PFSK-1 (cell line): Measurements from ENCODE around the gene BARHL1.

Experiments
- FOXP2 ChIP-seq: optimal IDR thresholded peaks from 2 replicates; pipeline ENCODE3; 2011; ENCODE audit warnings: borderline replicate concordance, control low read depth, inconsistent platforms; ENCODE audit not compliant: insufficient read depth; ENCODE audit errors: extremely low read length, extremely low read depth
- POLR2AphosphoS5 ChIP-seq: IDR thresholded peaks from 2 replicates; pipeline ENCODE4 v1.6.1; 2012; ENCODE audit warnings: low read depth, mild to moderate bottlenecking, control low read depth, low read length, moderate library complexity
- REST ChIP-seq, 2 experiments: IDR thresholded peaks; 2 replicates each; pipeline versions ENCODE4 v1.6.1 to v1.8.0; 2011 to 2012; ENCODE audit warnings: low read depth in 2 of 2, low read length in 2 of 2, control low read depth in 1 of 2, inconsistent platforms in 1 of 2, mild to moderate bottlenecking in 1 of 2, moderate library complexity in 1 of 2; ENCODE audit not compliant: insufficient read depth in 1 of 2
- SIN3A ChIP-seq: IDR thresholded peaks from 2 replicates; pipeline ENCODE4 v1.6.1; 2012; ENCODE audit warnings: mild to moderate bottlenecking, low read length, moderate library complexity, borderline replicate concordance; ENCODE audit not compliant: insufficient read depth
- TAF1 ChIP-seq: IDR thresholded peaks from 2 replicates; pipeline ENCODE4 v1.6.1; 2012; ENCODE audit warnings: low read length, control low read depth, borderline replicate concordance; ENCODE audit not compliant: insufficient read depth

BARHL1 gene

GRCh38 chr9:132539096-132539495 lies 43.3 kb upstream of the BARHL1 start:
- no peak for TF ChIP-seq POLR2AphosphoS5
- TF ChIP-seq REST (IDR thresholded peaks at IDR 0.05; ENCODE audit: insufficient read depth in 1 of 2, low read depth in 2 of 2, low read length in 2 of 2): no peak
- TF ChIP-seq TAF1: no peak
- TF ChIP-seq SIN3A: no peak
- no peak for TF ChIP-seq FOXP2

- TF ChIP-seq REST (IDR thresholded peaks at IDR 0.05; ENCODE audit: insufficient read depth in 1 of 2, low read depth in 2 of 2, low read length in 2 of 2): no peak
- no peak for TF ChIP-seq FOXP2
- no peak for TF ChIP-seq TAF1
- TF ChIP-seq POLR2AphosphoS5: no peak
- TF ChIP-seq SIN3A: no peak
Observed at GRCh38 chr9:132541051-132541450, 41.4 kb upstream of the BARHL1 start.

GRCh38 chr9:132541870-132542830 lies 40.3 kb upstream of the BARHL1 start:
- TF ChIP-seq TAF1: no peak

GRCh38 chr9:132543251-132543650 lies 39.2 kb upstream of the BARHL1 start:
- no peak for TF ChIP-seq REST (IDR thresholded peaks at IDR 0.05; ENCODE audit: insufficient read depth in 1 of 2, low read depth in 2 of 2, low read length in 2 of 2)
- no peak for TF ChIP-seq TAF1
- TF ChIP-seq POLR2AphosphoS5: no peak
- no peak for TF ChIP-seq FOXP2
- no peak for TF ChIP-seq SIN3A

GRCh38 chr9:132543960-132544359 lies 38.4 kb upstream of the BARHL1 start:
- TF ChIP-seq SIN3A (no peak), POLR2AphosphoS5 (no peak), TAF1 (no peak), REST (IDR thresholded peaks at IDR 0.05; ENCODE audit: insufficient read depth in 1 of 2, low read depth in 2 of 2, low read length in 2 of 2) (no peak), FOXP2 (no peak)
